Measurements from ENCODE around the gene NUCB1. TPM values are rescaled to one million over a fixed set of nuclear protein-coding genes. Genes with fewer than 3 reads are reported as not detected.

The NUCB1 gene
- total and polyA plus RNA-seq, 2 donors (not counting 3 experiments of a cell fraction or from before 2014, with no cell fraction given), result 194 to 231 TPM

DNA sequence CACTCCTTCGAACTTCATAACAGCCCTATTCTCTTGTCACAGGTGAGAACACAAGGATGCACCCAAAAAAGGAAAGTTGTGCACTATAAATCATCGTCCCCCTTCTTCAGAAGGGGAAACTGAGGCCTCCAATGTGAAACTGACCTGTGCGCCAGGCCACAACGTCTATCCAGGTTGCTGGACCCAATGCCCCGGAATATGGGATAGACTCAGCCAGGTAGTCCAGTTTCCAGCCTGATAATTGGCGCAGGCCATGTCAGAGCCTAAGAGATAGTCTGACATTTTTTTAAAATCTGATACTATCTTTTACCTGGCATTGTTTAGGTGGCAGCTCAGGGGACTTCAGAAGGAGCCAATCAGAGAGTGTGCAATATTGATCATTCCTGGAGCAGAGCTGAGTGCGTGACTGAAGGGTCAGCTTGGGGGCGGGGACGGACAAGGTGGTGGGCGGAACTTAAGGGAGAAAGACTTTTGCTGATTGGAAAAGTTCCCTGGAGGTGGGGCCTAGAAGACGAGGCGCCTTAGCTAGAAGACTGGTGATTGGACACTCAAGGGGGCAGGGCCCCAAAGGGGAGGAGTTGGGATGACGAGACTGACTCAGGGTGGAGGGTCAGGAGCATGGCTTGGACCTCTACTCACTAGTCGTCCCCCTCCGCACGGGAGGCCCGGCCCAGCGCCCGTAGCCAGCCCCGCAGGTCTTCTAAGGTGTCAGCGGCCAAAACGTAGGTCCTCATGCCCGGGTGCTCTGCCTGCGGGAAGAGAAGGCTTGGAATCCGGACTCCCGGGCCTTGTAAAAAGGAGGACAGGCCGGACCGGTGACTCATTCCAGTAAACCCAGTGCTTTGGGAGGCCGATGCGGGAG lies 40.2 kb upstream of the NUCB1 start:
- H2AFZ ChIP-seq (ENCODE audit: low read depth, low read length), result no peak overlapping the region

More for the DNA sequence above, 40.2 kb upstream of the NUCB1 start:
- BruUV-seq (replicated peaks), result no TSS peak
- Histone ChIP-seq H3K27ac (ENCODE audit: insufficient read depth, low read depth, low read length) (no peak overlapping the region), H3K4me1 (ENCODE audit: control insufficient read depth, extremely low read depth, insufficient read depth, low read length) (no peaks in the 10 kb centered on the region), H3K79me2 (ENCODE audit: control insufficient read depth, insufficient read depth, low read length) (no peaks in the 10 kb centered on the region), H4K20me1 (replicated peaks; ENCODE audit: control insufficient read depth, extremely low read depth, insufficient read depth, low read length) (no peaks in the 10 kb centered on the region), H3K27me3 (ENCODE audit: control insufficient read depth in 2 of 2, insufficient read depth in 2 of 2, low read length in 2 of 2) (no peaks in the 10 kb centered on the region), H3K36me3 (ENCODE audit: control insufficient read depth in 2 of 2, extremely low read depth in 1 of 2, insufficient read depth in 2 of 2, low read length in 2 of 2) (no peaks in the 10 kb centered on the region), H3K9ac (replicated peaks; ENCODE audit: extremely low read depth, insufficient read depth, low read length) (no peak overlapping the region), H3K9me1 (replicated peaks; ENCODE audit: control insufficient read depth, extremely low read depth, insufficient read depth, low read length) (no peaks in the 10 kb centered on the region), H3K4me3 (replicated peaks in 1 of 3; ENCODE audit: insufficient read depth in 1 of 3, low read depth in 1 of 3, low read length in 3 of 3) (no peak overlapping the region), H3K4me2 (ENCODE audit: insufficient read depth, low read length) (no peak overlapping the region), H3K9me3 (replicated peaks; ENCODE audit: control insufficient read depth, insufficient read depth, low read length) (no peaks in the 10 kb centered on the region)
- dilution Hi-C loops (cut with MboI; ENCODE audit: extremely low pct_ligation_motif_present, low sequenced_read_pairs), result no loop called here
- DNase-seq (ENCODE audit: low read depth, low spot score) (no peak), FAIRE-seq (no peak)
- intact Hi-C loops (cut with micrococcal nuclease), result no loop called here
- POLR2A ChIA-PET, result no interaction called here
- CTCF ChIA-PET, result no interaction called here
- TF ChIP-seq, protein P1, sequence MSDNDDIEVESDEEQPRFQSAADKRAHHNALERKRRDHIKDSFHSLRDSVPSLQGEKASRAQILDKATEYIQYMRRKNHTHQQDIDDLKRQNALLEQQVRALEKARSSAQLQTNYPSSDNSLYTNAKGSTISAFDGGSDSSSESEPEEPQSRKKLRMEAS (IDR thresholded peaks at IDR 0.05; ENCODE audit: insufficient read depth, insufficient read length), result no peak
- TF ChIP-seq GATA2 (IDR thresholded peaks at IDR 0.05; ENCODE audit: insufficient read depth, insufficient read length, low read depth, low read length), result no peak
- TF ChIP-seq, protein P2, sequence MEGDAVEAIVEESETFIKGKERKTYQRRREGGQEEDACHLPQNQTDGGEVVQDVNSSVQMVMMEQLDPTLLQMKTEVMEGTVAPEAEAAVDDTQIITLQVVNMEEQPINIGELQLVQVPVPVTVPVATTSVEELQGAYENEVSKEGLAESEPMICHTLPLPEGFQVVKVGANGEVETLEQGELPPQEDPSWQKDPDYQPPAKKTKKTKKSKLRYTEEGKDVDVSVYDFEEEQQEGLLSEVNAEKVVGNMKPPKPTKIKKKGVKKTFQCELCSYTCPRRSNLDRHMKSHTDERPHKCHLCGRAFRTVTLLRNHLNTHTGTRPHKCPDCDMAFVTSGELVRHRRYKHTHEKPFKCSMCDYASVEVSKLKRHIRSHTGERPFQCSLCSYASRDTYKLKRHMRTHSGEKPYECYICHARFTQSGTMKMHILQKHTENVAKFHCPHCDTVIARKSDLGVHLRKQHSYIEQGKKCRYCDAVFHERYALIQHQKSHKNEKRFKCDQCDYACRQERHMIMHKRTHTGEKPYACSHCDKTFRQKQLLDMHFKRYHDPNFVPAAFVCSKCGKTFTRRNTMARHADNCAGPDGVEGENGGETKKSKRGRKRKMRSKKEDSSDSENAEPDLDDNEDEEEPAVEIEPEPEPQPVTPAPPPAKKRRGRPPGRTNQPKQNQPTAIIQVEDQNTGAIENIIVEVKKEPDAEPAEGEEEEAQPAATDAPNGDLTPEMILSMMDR (IDR thresholded peaks at IDR 0.05; ENCODE audit: extremely low read depth in 1 of 2, insufficient read depth in 1 of 2, low read depth in 1 of 2, low read length in 2 of 2), result no peak
- TF ChIP-seq POLR2AphosphoS5 (IDR thresholded peaks at IDR 0.05; ENCODE audit: insufficient read depth, low read depth, low read length), result no peak
- TF ChIP-seq POLR2A (IDR thresholded peaks at IDR 0.05; ENCODE audit: low read depth, low read length), result no peak
- no peak for TF ChIP-seq EZH2 (IDR thresholded peaks at IDR 0.05; ENCODE audit: borderline replicate concordance, low read depth, low read length, severe bottlenecking)
- no peak for TF ChIP-seq JUN (IDR thresholded peaks at IDR 0.05; ENCODE audit: borderline replicate concordance, insufficient read depth, insufficient read length, low read depth)

Data from endothelial cell of umbilical vein (primary cell).